IPS-20b (cell line): Measurements from ENCODE around the gene KMT2C.
"Not testable (repeated sequence)": the region's sequence is repeated elsewhere in the genome, so short reads cannot be mapped to it uniquely, and the experiment has no call there.

Source experiments
- H3K27ac ChIP-seq: one replicate; pipeline ENCODE4 v1.5.1; 2013; ENCODE audit warnings: low read length
- H3K27me3 ChIP-seq: 2 replicates; pipeline ENCODE4 v1.6.1; 2013; ENCODE audit warnings: mild to moderate bottlenecking, low read length, inconsistent platforms; ENCODE audit not compliant: insufficient read depth
- H3K36me3 ChIP-seq: 2 replicates; pipeline ENCODE4 v1.6.1; 2013; ENCODE audit warnings: low read depth, mild to moderate bottlenecking, inconsistent platforms, low read length, moderate library complexity; ENCODE audit not compliant: insufficient read depth
- H3K4me1 ChIP-seq: 2 replicates; pipeline ENCODE4 v1.6.1; 2013; ENCODE audit warnings: mild to moderate bottlenecking, control low read depth, inconsistent platforms, low read length, moderate library complexity; ENCODE audit not compliant: insufficient read depth
- H3K4me3 ChIP-seq: 2 replicates; pipeline ENCODE4 v1.5.1; 2013; ENCODE audit warnings: mild to moderate bottlenecking, low read length, inconsistent platforms
- H3K9ac ChIP-seq: 2 replicates; pipeline ENCODE4 v1.6.1; 2013; ENCODE audit warnings: low read depth, mild to moderate bottlenecking, inconsistent platforms, low read length, moderate library complexity
- H3K9me3 ChIP-seq: 2 replicates; pipeline ENCODE4 v1.6.1; 2013; ENCODE audit warnings: mild to moderate bottlenecking, low read depth, low read length, inconsistent platforms; ENCODE audit not compliant: insufficient read depth

Gene KMT2C

GRCh38 chr7:152208766-152209165 lies 227.0 kb downstream of the KMT2C start:
- H3K4me1 ChIP-seq, H3K9ac ChIP-seq, H3K9me3 ChIP-seq, H3K4me3 ChIP-seq, H3K27me3 ChIP-seq, H3K27ac ChIP-seq, H3K36me3 ChIP-seq: not testable (repeated sequence)

DNA sequence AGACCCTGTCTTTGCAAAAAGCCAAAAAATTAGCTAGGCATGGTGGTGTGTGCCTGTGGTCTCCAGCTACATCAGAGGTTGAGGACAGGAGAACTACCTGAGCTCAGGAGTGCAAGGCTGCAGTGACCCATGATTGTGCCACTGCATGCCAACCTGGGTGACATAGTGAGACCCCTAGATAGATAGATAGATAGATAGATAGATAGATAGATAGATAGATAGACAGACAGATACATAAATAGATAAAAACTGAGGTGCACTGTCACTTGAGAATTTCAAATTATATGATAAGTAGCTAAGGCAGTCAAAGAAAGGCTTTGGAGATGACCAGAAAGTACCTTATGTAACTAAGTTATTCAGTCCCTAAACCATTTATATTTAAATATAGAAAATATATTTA lies 231.4 kb downstream of the KMT2C start:
- H3K4me1 ChIP-seq, H3K9me3 ChIP-seq: not testable (repeated sequence)

GRCh38 chr7:152203095-152203494 lies 232.7 kb downstream of the KMT2C start:
- no peaks in the 10 kb centered on the region for H3K9me3 ChIP-seq
- H3K36me3 ChIP-seq = peaks cover 28% of the 10 kb centered on the region
- H3K27ac ChIP-seq = no peak overlapping the region
- no peak overlapping the region for H3K4me3 ChIP-seq
- H3K27me3 ChIP-seq = no peaks in the 10 kb centered on the region
- no peak overlapping the region for H3K9ac ChIP-seq
- no peaks in the 10 kb centered on the region for H3K4me1 ChIP-seq

More for the DNA sequence above, 231.4 kb downstream of the KMT2C start:
- H3K9ac ChIP-seq, H3K4me3 ChIP-seq, H3K27me3 ChIP-seq, H3K27ac ChIP-seq: not testable (repeated sequence)
- H3K36me3 ChIP-seq = peaks cover 15% of the 10 kb centered on the region

GRCh38 chr7:152202056-152202455 lies 233.7 kb downstream of the KMT2C start:
- Histone ChIP-seq H3K36me3 (peaks cover 28% of the 10 kb centered on the region), H3K27ac (no peak overlapping the region), H3K9me3 (no peaks in the 10 kb centered on the region), H3K4me3 (no peak overlapping the region), H3K27me3 (no peaks in the 10 kb centered on the region), H3K4me1 (no peaks in the 10 kb centered on the region), H3K9ac (no peak overlapping the region)

DNA sequence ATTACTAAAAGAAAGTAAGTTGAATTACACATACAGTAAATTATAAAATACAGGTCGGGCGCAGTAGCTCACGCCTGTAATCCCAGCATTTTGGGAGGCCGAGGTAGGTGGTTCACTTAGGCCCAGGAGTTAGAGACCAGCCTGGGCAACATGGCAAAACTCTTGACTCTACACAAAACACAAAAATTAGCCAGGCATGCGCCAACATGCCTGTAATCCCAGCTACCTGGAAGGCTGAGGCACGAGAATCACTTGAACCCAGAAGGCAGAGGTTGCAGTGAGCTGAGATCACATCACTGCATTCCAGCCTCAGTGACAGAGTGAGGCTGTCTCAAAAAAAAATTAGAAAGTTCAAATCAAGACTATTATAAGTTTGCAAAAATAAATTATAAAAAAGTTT lies 235.4 kb downstream of the KMT2C start:
- Histone ChIP-seq H3K4me3 (no peak overlapping the region), H3K27me3 (no peaks in the 10 kb centered on the region), H3K4me1 (no peaks in the 10 kb centered on the region), H3K9me3 (no peaks in the 10 kb centered on the region), H3K9ac (no peak overlapping the region), H3K36me3 (peaks cover 34% of the 10 kb centered on the region), H3K27ac (no peak overlapping the region)

DNA sequence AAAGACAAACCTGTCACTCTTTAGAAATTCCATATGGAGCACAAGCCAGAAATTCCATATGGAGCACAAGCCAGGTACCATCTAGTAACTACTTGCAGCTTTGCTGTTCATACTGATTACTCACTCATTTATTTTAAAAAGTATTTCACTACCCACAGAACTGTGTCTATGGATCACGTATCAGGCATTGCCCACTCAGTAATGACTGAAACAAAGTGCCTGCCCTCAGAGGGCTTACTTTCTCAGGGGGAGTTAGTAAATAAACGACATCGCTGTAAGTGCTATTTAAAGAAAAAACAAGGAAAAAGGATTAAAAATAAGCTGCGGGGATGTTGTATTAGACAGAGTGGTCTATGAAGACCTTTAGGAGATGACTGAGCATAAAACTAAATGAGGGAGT lies 239.4 kb downstream of the KMT2C start:
- Histone ChIP-seq H3K27ac (no peak overlapping the region), H3K4me1 (no peaks in the 10 kb centered on the region), H3K36me3 (peaks cover 48% of the 10 kb centered on the region), H3K4me3 (no peak overlapping the region), H3K27me3 (no peaks in the 10 kb centered on the region), H3K9me3 (no peaks in the 10 kb centered on the region), H3K9ac (no peak overlapping the region)

GRCh38 chr7:152193880-152194279 lies 241.9 kb downstream of the KMT2C start:
- Histone ChIP-seq H3K9me3 (no peaks in the 10 kb centered on the region), H3K9ac (no peak overlapping the region), H3K4me1 (no peaks in the 10 kb centered on the region), H3K4me3 (no peak overlapping the region), H3K27me3 (no peaks in the 10 kb centered on the region), H3K36me3 (peaks cover 61% of the 10 kb centered on the region), H3K27ac (no peak overlapping the region)

DNA sequence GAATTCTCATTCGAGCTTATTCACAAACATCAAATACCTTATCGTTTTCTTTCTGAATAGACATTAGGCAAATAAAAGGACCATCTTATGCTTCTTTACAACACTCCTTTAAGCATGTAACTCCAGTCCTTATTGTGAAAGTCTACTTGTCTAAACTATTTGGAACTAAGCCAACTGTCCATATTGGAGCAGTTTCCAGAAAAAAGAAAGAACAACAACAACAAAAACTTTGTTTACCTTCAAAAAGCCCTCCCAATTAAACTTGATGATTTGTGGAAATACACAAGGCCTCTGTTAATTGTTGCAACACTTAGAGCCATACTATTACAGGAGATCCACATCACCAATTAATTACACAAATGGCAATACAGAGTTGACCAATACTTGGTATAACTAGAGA lies 246.7 kb downstream of the KMT2C start:
- H3K4me1 ChIP-seq = no peaks in the 10 kb centered on the region
- peaks cover 70% of the 10 kb centered on the region for H3K36me3 ChIP-seq
- no peaks in the 10 kb centered on the region for H3K27me3 ChIP-seq
- no peak overlapping the region for H3K9ac ChIP-seq
- H3K27ac ChIP-seq = no peak overlapping the region
- no peaks in the 10 kb centered on the region for H3K9me3 ChIP-seq
- H3K4me3 ChIP-seq = no peak overlapping the region

DNA sequence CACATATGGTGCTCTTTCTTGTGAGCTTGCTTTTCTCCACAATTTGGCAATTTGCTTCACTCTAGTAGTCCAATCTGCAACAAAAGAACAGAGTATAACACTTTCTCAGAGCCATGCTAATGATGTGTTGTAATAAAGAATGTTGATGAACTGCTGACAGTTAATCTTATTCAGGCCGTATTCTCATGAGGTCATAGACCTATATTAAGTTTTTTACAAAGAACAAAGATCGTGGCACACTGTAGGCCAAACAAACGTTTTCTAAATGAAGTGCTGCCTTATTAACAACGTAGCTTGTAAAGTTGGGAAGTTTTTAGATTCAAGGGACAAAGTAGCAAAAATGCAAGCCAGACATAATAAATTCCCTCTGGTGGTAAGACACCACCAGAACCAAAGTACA lies 250.2 kb downstream of the KMT2C start:
- Histone ChIP-seq H3K36me3 (peaks cover 65% of the 10 kb centered on the region), H3K9ac (no peak overlapping the region), H3K27me3 (no peaks in the 10 kb centered on the region), H3K4me3 (no peak overlapping the region), H3K4me1 (no peaks in the 10 kb centered on the region), H3K27ac (no peak overlapping the region), H3K9me3 (no peaks in the 10 kb centered on the region)

DNA sequence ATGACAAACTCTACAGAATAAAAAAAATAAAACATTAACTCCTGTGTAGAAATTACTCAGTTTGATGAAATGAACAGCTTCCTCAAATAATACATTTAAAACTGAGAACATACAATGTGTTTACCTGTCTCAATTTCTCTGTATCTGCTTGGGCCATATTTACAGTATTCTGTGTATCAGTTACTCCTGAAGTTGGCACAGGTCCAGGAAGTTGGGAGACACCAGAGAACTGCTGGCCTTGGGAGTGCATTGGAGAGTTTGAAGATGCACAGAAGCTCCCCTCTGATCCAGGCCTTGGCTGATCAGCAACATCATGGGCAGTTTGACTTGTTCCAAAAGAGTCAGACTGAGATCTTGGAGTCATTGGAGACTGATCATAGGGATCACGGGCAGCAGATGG lies 255.2 kb downstream of the KMT2C start:
- peaks cover 83% of the 10 kb centered on the region for H3K36me3 ChIP-seq

DNA sequence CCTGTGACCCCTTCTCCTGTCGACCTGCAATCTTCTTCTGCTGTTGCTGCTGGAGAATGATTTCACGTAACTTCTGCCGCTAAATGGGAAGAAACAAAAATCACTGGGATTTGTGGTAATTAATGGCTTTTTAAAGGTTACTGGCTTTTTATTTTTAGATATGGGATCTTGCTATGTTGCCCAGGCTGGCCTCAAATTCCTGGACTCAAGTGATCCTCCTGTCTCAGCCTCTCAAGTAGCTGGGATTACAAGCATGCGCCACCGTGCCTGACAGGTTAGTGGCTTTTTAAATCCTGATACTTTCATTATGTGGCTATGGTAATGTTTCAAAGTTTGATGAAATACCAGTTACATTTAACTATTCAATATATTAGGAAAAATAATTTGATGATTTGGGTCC lies 255.8 kb downstream of the KMT2C start:
- H3K27me3 ChIP-seq = no peaks in the 10 kb centered on the region
- H3K9me3 ChIP-seq = no peaks in the 10 kb centered on the region
- H3K36me3 ChIP-seq = peaks cover 79% of the 10 kb centered on the region
- H3K9ac ChIP-seq = no peak overlapping the region
- H3K4me3 ChIP-seq = no peak overlapping the region
- H3K4me1 ChIP-seq = no peaks in the 10 kb centered on the region
- no peak overlapping the region for H3K27ac ChIP-seq

More for the DNA sequence above, 255.2 kb downstream of the KMT2C start:
- H3K27me3 ChIP-seq = no peaks in the 10 kb centered on the region
- no peaks in the 10 kb centered on the region for H3K4me1 ChIP-seq
- H3K9me3 ChIP-seq = no peaks in the 10 kb centered on the region
- no peak overlapping the region for H3K9ac ChIP-seq
- no peak overlapping the region for H3K4me3 ChIP-seq
- no peak overlapping the region for H3K27ac ChIP-seq

GRCh38 chr7:152178405-152179058 lies 257.3 kb downstream of the KMT2C start:
- H3K27me3 ChIP-seq = no peaks in the 10 kb centered on the region
- H3K4me3 ChIP-seq = no peak overlapping the region
- H3K9me3 ChIP-seq = no peaks in the 10 kb centered on the region
- no peak overlapping the region for H3K9ac ChIP-seq
- H3K36me3 ChIP-seq = peaks cover 75% of the 10 kb centered on the region
- H3K27ac ChIP-seq = no peak overlapping the region
- H3K4me1 ChIP-seq = no peaks in the 10 kb centered on the region
